ENCODE data around the gene ASIC2. TPM values are rescaled to one million over a fixed set of nuclear protein-coding genes. Genes with fewer than 3 reads are reported as not detected.

ASIC2 gene
- total and polyA plus RNA-seq, 2 donors (not counting 1 experiment from before 2014, with no cell fraction given) = not detected

- ChIA-PET CTCF (interaction anchor here (1.2 kb wide), 1 partner anchor 19 kb away, joined by 3 read pairs; no protein-coding TSS in a partner anchor), POLR2A (no interaction called here)
- DNase-seq = no peak
- WGBS (ENCODE audit: insufficient coverage) = 59% methylated on average over 12 of the region's 12 CpGs
- H3K4me1 ChIP-seq (ENCODE audit: control insufficient read depth in 2 of 2, insufficient read depth in 2 of 2, low read length in 2 of 2) = no peaks in the 10 kb centered on the region
- no peaks in the 10 kb centered on the region for H3K79me2 ChIP-seq (ENCODE audit: control insufficient read depth, insufficient read depth, low read length)
- no peak overlapping the region for H2AFZ ChIP-seq (ENCODE audit: insufficient read depth, low read depth, low read length, poor library complexity, severe bottlenecking)
- H3K9me3 ChIP-seq (ENCODE audit: control extremely low read depth in 1 of 3, control insufficient read depth in 2 of 3, insufficient read depth in 1 of 3, low read length in 2 of 3) = no peaks in the 10 kb centered on the region
- no peaks in the 10 kb centered on the region for H3K4me1 Mint-ChIP-seq
- no peak overlapping the region for H3K27ac Mint-ChIP-seq
- H3K27me3 ChIP-seq (replicated peaks in 1 of 4; ENCODE audit: control extremely low read depth in 1 of 4, control insufficient read depth in 3 of 4, insufficient read depth in 4 of 4, low read length in 3 of 4) = no peaks in the 10 kb centered on the region
- TF ChIP-seq EZH2 (IDR thresholded peaks at IDR 0.05; ENCODE audit: borderline replicate concordance, insufficient read depth, low read depth, low read length, poor library complexity, severe bottlenecking) (no peak), CTCF (IDR thresholded peaks at IDR 0.05) (no peak)
- H3K4me3 ChIP-seq (ENCODE audit: control extremely low read depth in 1 of 5, extremely low read depth in 1 of 5, insufficient read depth in 1 of 5, low read depth in 2 of 5, low read length in 4 of 5) = no peak overlapping the region
- H3K4me2 ChIP-seq (replicated peaks; ENCODE audit: low read depth, low read length, poor library complexity, severe bottlenecking) = no peak overlapping the region
- H3K4me3 Mint-ChIP-seq = no peak overlapping the region
- intact Hi-C loops (cut with micrococcal nuclease) = no loop called here
- no peak overlapping the region for H3K27ac ChIP-seq (ENCODE audit: low read length in 2 of 2)
- H3K9me3 Mint-ChIP-seq (ENCODE audit: insufficient read depth) = no peaks in the 10 kb centered on the region
- H3K9ac ChIP-seq (ENCODE audit: low read length) = no peak overlapping the region
- peaks cover 5% of the 10 kb centered on the region for H3K27me3 Mint-ChIP-seq
- H4K20me1 ChIP-seq (ENCODE audit: control insufficient read depth, insufficient read depth, low read length, poor library complexity, severe bottlenecking) = no peaks in the 10 kb centered on the region
- ATAC-seq (ENCODE audit: low read depth) = no peak
- no peaks in the 10 kb centered on the region for H3K36me3 ChIP-seq (replicated peaks in 1 of 2; ENCODE audit: control extremely low read depth in 1 of 2, control insufficient read depth in 1 of 2, extremely low read depth in 1 of 2, insufficient read depth in 2 of 2, low read length in 1 of 2)
These were observed 271.2 kb downstream of the ASIC2 start for GRCh38 chr17:33021731-33022408.

GRCh38 chr17:33019161-33019890 lies 273.8 kb downstream of the ASIC2 start:
- H3K4me2 ChIP-seq (replicated peaks; ENCODE audit: low read depth, low read length, poor library complexity, severe bottlenecking) = no peak overlapping the region
- no peaks in the 10 kb centered on the region for H3K4me1 ChIP-seq (ENCODE audit: control insufficient read depth in 2 of 2, insufficient read depth in 2 of 2, low read length in 2 of 2)
- H3K27ac Mint-ChIP-seq = no peak overlapping the region
- intact Hi-C loops (cut with micrococcal nuclease) = no loop called here
- no peaks in the 10 kb centered on the region for H3K9me3 ChIP-seq (ENCODE audit: control extremely low read depth in 1 of 3, control insufficient read depth in 2 of 3, insufficient read depth in 1 of 3, low read length in 2 of 3)
- WGBS (ENCODE audit: insufficient coverage) = 90% methylated on average over 13 of the region's 17 CpGs
- H2AFZ ChIP-seq (ENCODE audit: insufficient read depth, low read depth, low read length, poor library complexity, severe bottlenecking) = no peak overlapping the region
- peaks cover 13% of the 10 kb centered on the region for H3K27me3 Mint-ChIP-seq
- no peaks in the 10 kb centered on the region for H3K27me3 ChIP-seq (replicated peaks in 1 of 4; ENCODE audit: control extremely low read depth in 1 of 4, control insufficient read depth in 3 of 4, insufficient read depth in 4 of 4, low read length in 3 of 4)
- TF ChIP-seq EZH2 (IDR thresholded peaks at IDR 0.05; ENCODE audit: borderline replicate concordance, insufficient read depth, low read depth, low read length, poor library complexity, severe bottlenecking) (no peak), CTCF (IDR thresholded peaks at IDR 0.05) (no peak)
- no peaks in the 10 kb centered on the region for H3K36me3 ChIP-seq (replicated peaks in 1 of 2; ENCODE audit: control extremely low read depth in 1 of 2, control insufficient read depth in 1 of 2, extremely low read depth in 1 of 2, insufficient read depth in 2 of 2, low read length in 1 of 2)
- no peaks in the 10 kb centered on the region for H3K79me2 ChIP-seq (ENCODE audit: control insufficient read depth, insufficient read depth, low read length)
- H3K4me3 Mint-ChIP-seq = no peak overlapping the region
- no peak overlapping the region for H3K27ac ChIP-seq (ENCODE audit: low read length in 2 of 2)
- H4K20me1 ChIP-seq (ENCODE audit: control insufficient read depth, insufficient read depth, low read length, poor library complexity, severe bottlenecking) = no peaks in the 10 kb centered on the region
- DNase-seq (no peak), ATAC-seq (ENCODE audit: low read depth) (no peak)
- H3K9ac ChIP-seq (ENCODE audit: low read length) = no peak overlapping the region
- no peaks in the 10 kb centered on the region for H3K9me3 Mint-ChIP-seq (ENCODE audit: insufficient read depth)
- ChIA-PET POLR2A (no interaction called here), CTCF (no interaction called here)
- no peaks in the 10 kb centered on the region for H3K4me1 Mint-ChIP-seq
- no peak overlapping the region for H3K4me3 ChIP-seq (ENCODE audit: control extremely low read depth in 1 of 5, extremely low read depth in 1 of 5, insufficient read depth in 1 of 5, low read depth in 2 of 5, low read length in 4 of 5)
